Panc1 (cell line): ENCODE measurements around the gene DPP8.
A peak's percentile ranks its signal among the peaks of the same experiment; 100 is the strongest.

Source experiments
- SIN3A ChIP-seq: IDR thresholded peaks from 2 replicates; pipeline ENCODE4 v1.6.1; 2012; ENCODE audit warnings: low read depth, mild to moderate bottlenecking, low read length, moderate library complexity, borderline replicate concordance; ENCODE audit not compliant: insufficient read depth
- TF ChIP-seq, protein P1 (sequence below): fragments of 450-650 bp; IDR thresholded peaks from 2 replicates; pipeline ENCODE4 v1.5.1; 2017; ENCODE audit warnings: mild to moderate bottlenecking

DNA sequence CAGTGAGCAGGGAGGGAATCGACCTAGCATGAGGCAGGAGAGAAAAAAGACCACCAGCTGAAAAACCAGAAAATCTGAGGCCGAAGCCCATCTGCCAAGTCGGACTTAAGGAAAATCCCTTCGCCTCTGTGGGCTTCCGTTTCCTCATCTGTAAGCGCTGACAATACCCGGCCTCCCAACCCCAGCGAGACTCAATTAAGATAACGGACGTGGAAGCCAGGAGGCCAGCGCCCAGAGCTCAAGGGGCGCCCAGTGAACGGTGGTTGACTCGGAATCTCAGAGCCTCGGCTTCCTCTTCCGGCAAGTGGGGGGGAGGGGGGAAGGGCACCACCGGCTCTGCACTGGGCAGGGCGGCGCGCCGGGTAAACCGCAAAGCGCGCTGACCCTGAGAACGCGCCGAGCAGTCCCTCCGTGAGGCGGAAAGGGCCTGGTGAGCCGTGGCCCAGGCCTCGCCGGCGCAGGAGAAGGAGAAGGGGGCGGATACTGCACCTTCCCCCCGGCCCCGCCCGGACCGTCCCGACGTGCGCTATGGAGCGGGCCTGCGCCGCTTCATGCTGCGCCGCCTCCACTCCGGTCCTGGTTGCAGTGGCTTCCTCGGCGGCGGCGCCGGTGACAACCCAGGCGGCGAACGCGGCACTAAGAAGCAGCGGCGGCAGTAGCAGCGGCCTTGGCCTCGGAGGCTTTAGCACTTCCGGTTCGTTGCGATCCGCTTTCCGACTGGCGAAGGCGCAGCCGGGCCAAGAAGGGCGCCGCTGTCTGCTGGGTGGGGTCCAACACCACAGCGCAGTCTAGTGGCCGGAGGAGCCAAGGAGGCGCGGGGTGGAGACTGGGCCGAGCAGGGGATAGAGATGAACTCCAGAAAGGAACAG is at the start of gene DPP8:
- TF ChIP-seq, protein P1, sequence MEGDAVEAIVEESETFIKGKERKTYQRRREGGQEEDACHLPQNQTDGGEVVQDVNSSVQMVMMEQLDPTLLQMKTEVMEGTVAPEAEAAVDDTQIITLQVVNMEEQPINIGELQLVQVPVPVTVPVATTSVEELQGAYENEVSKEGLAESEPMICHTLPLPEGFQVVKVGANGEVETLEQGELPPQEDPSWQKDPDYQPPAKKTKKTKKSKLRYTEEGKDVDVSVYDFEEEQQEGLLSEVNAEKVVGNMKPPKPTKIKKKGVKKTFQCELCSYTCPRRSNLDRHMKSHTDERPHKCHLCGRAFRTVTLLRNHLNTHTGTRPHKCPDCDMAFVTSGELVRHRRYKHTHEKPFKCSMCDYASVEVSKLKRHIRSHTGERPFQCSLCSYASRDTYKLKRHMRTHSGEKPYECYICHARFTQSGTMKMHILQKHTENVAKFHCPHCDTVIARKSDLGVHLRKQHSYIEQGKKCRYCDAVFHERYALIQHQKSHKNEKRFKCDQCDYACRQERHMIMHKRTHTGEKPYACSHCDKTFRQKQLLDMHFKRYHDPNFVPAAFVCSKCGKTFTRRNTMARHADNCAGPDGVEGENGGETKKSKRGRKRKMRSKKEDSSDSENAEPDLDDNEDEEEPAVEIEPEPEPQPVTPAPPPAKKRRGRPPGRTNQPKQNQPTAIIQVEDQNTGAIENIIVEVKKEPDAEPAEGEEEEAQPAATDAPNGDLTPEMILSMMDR, result peak; percentile 99
- TF ChIP-seq SIN3A, result no peak
